ENCODE measurements around the gene KRTAP10-11. TPM values are rescaled to one million over a fixed set of nuclear protein-coding genes. Genes with fewer than 3 reads are reported as not detected.

The KRTAP10-11 gene
- total and polyA plus RNA-seq, 3 donors from 2014 or later, result 0.37 TPM; not detected in 2

- no peak for DNase-seq
- TF ChIP-seq POLR2A (IDR thresholded peaks at IDR 0.05), result no peak
- no peak for TF ChIP-seq CTCF (IDR thresholded peaks at IDR 0.05)
- 63 to 80% methylated on average over 6 to 19 of the region's 19 CpGs for WGBS, 2 donors
- Histone ChIP-seq H3K9me3 (no peaks in the 10 kb centered on the region), H3K4me3 (no peak within 1 kb of the TSS), H3K36me3 (ENCODE audit: low read depth, missing control alignments) (no peaks in the 10 kb centered on the region), H3K27ac (no peak within 1 kb of the TSS), H3K27me3 (no peaks in the 10 kb centered on the region), H3K4me1 (no peaks in the 10 kb centered on the region)
- intact Hi-C loops (cut with DNase I; ENCODE audit: low total_unique reads), result no loop called here
These were observed 20.4 kb downstream of the KRTAP10-11 start, which contains the start of gene KRTAP12-2 for GRCh38 chr21:44666401-44667320. Gene KRTAP12-2, minus strand, starts transcription at chr21:44666927. Its CDS starts 41 bp downstream, at chr21:44666886.

- H3K4me1 ChIP-seq, result no peaks in the 10 kb centered on the region
- H3K36me3 ChIP-seq (ENCODE audit: low read depth, missing control alignments), result no peaks in the 10 kb centered on the region
- DNase-seq, result no peak
- H3K27me3 ChIP-seq, result no peaks in the 10 kb centered on the region
- no peak overlapping the region for H3K27ac ChIP-seq
- TF ChIP-seq CTCF (IDR thresholded peaks at IDR 0.05) (no peak), POLR2A (IDR thresholded peaks at IDR 0.05) (no peak)
- H3K9me3 ChIP-seq, result no peaks in the 10 kb centered on the region
- no peak overlapping the region for H3K4me3 ChIP-seq
- 67 to 73% methylated on average over 1 of the region's 1 CpG for WGBS, 2 donors
- intact Hi-C loops (cut with DNase I; ENCODE audit: low total_unique reads), result no loop called here
These were observed 21.4 kb downstream of the KRTAP10-11 start for GRCh38 chr21:44667612-44668011.

- TF ChIP-seq CTCF (IDR thresholded peaks at IDR 0.05) (no peak), POLR2A (IDR thresholded peaks at IDR 0.05) (no peak)
- no peak overlapping the region for H3K4me3 ChIP-seq
- no peaks in the 10 kb centered on the region for H3K27me3 ChIP-seq
- no peak overlapping the region for H3K27ac ChIP-seq
- no peaks in the 10 kb centered on the region for H3K9me3 ChIP-seq
- 74 to 86% methylated on average over 2 to 3 of the region's 3 CpGs for WGBS, 2 donors
- H3K36me3 ChIP-seq (ENCODE audit: low read depth, missing control alignments), result no peaks in the 10 kb centered on the region
- intact Hi-C loops (cut with DNase I; ENCODE audit: low total_unique reads), result no loop called here
- H3K4me1 ChIP-seq, result no peaks in the 10 kb centered on the region
- DNase-seq, result no peak
These were observed 24.6 kb downstream of the KRTAP10-11 start for GRCh38 chr21:44670642-44671432.

- Histone ChIP-seq H3K4me3 (no peak overlapping the region), H3K27ac (no peak overlapping the region), H3K9me3 (no peaks in the 10 kb centered on the region), H3K27me3 (no peaks in the 10 kb centered on the region), H3K36me3 (ENCODE audit: low read depth, missing control alignments) (no peaks in the 10 kb centered on the region), H3K4me1 (no peaks in the 10 kb centered on the region)
- intact Hi-C loops (cut with DNase I; ENCODE audit: low total_unique reads), result no loop called here
- DNase-seq, result no peak
- no peak for TF ChIP-seq CTCF (IDR thresholded peaks at IDR 0.05)
- TF ChIP-seq POLR2A (IDR thresholded peaks at IDR 0.05), result no peak
- WGBS, 2 donors, result 74 to 86% methylated on average over 1 of the region's 1 CpG
These were observed 25.7 kb downstream of the KRTAP10-11 start for GRCh38 chr21:44671911-44672310.
